Esophagus (tissue), 2 donors: ENCODE measurements around the gene IL17RB. TPM values are rescaled to one million over a fixed set of nuclear protein-coding genes. Genes with fewer than 3 reads are reported as not detected.

Experiments
- H3K27ac ChIP-seq, 2 donors: one replicate each; pipeline ENCODE4 v1.5.1; 2013; ENCODE audit warnings: low read depth in 2 of 2, mild to moderate bottlenecking in 2 of 2, inconsistent platforms in 1 of 2, low read length in 1 of 2, moderate library complexity in 1 of 2
- H3K27me3 ChIP-seq, 2 donors: one replicate each; pipeline ENCODE4 v1.6.1; 2013; ENCODE audit warnings: low read length in 2 of 2, control low read depth in 1 of 2, mild to moderate bottlenecking in 1 of 2; ENCODE audit not compliant: insufficient read depth in 2 of 2, control insufficient read depth in 1 of 2
- H3K36me3 ChIP-seq, 2 donors: one replicate each; pipeline ENCODE4 v1.6.1; 2013; ENCODE audit warnings: low read length in 1 of 2; ENCODE audit not compliant: control insufficient read depth in 2 of 2, insufficient read depth in 2 of 2
- H3K4me1 ChIP-seq, 2 donors: one replicate each; pipeline ENCODE4 v1.6.1; 2013; ENCODE audit warnings: low read length in 1 of 2; ENCODE audit not compliant: control insufficient read depth in 2 of 2, insufficient read depth in 2 of 2
- H3K4me3 ChIP-seq, 2 donors: one replicate each; pipeline ENCODE4 v1.5.1; 2013; ENCODE audit warnings: low read length in 2 of 2, mild to moderate bottlenecking in 2 of 2, low read depth in 1 of 2, moderate library complexity in 1 of 2
- H3K9me3 ChIP-seq, 2 donors: one replicate each; pipeline ENCODE4 v1.6.1; 2013; ENCODE audit warnings: mild to moderate bottlenecking in 2 of 2, low read depth in 1 of 2, low read length in 1 of 2, moderate library complexity in 1 of 2; ENCODE audit not compliant: control insufficient read depth in 2 of 2, insufficient read depth in 1 of 2
- WGBS, 2 donors: extraction: QIAGEN DNeasy Blood & Tissue Kit; methylation state at CpG; one replicate each; pipeline ENCODE4 v1.1.7; 2013; 5-methylcytosine and 5-hydroxymethylcytosine counted together
- polyA plus RNA-seq, 2 donors: library from polyadenylated mRNA; stranded (reverse); fragments of 200-250 nt; gene quantifications; one replicate each; pipeline ENCODE4 v1.2.3, GENCODE V29; 2013
- donor health status: healthy with polysubstance abuse.
- donor health status: Bipolar disorder and iron deficiency.

Gene IL17RB
- polyA plus RNA-seq, 2 donors, result 0.42 to 0.81 TPM

GRCh38 chr3:53819163-53819868, 27.1 kb upstream of the IL17RB start:
- WGBS, 2 donors, result 90 to 93% methylated on average over 13 to 14 of the region's 14 CpGs
- Histone ChIP-seq H3K9me3 (no peaks in the 10 kb centered on the region), H3K27me3 (no peaks in the 10 kb centered on the region), H3K36me3 (peaks cover 0 to 8% of the 10 kb centered on the region in 2 donors), H3K4me1 (no peaks in the 10 kb centered on the region), H3K4me3 (no peak overlapping the region), H3K27ac (no peak overlapping the region)

- H3K9me3 ChIP-seq, result no peaks in the 10 kb centered on the region
- no peak overlapping the region for H3K27ac ChIP-seq
- H3K36me3 ChIP-seq, result peaks cover 0 to 8% of the 10 kb centered on the region in 2 donors
- no peaks in the 10 kb centered on the region for H3K27me3 ChIP-seq
- 88 to 93% methylated on average over 5 of the region's 5 CpGs for WGBS, 2 donors
- H3K4me1 ChIP-seq, result no peaks in the 10 kb centered on the region
- no peak overlapping the region for H3K4me3 ChIP-seq
Measured at GRCh38 chr3:53820084-53820483, 26.3 kb upstream of the IL17RB start.

- Histone ChIP-seq H3K4me3 (no peak overlapping the region), H3K27ac (no peak overlapping the region), H3K27me3 (no peaks in the 10 kb centered on the region), H3K4me1 (no peaks in the 10 kb centered on the region), H3K36me3 (peaks cover 0 to 8% of the 10 kb centered on the region in 2 donors), H3K9me3 (no peaks in the 10 kb centered on the region)
- WGBS, 2 donors, result 82 to 83% methylated on average over 21 of the region's 21 CpGs
Measured at GRCh38 chr3:53820756-53821580, 25.4 kb upstream of the IL17RB start.

- 57 to 61% methylated on average over 5 of the region's 5 CpGs for WGBS, 2 donors
- H3K27me3 ChIP-seq, result no peaks in the 10 kb centered on the region
- no peaks in the 10 kb centered on the region for H3K4me1 ChIP-seq
- no peak overlapping the region for H3K27ac ChIP-seq
- H3K36me3 ChIP-seq, result peaks cover 0 to 8% of the 10 kb centered on the region in 2 donors
- no peak overlapping the region for H3K4me3 ChIP-seq
- H3K9me3 ChIP-seq, result no peaks in the 10 kb centered on the region
Measured at GRCh38 chr3:53821631-53822121, 24.7 kb upstream of the IL17RB start.

GRCh38 chr3:53822331-53822741, 24.0 kb upstream of the IL17RB start:
- no peaks in the 10 kb centered on the region for H3K27me3 ChIP-seq
- 84 to 88% methylated on average over 14 of the region's 14 CpGs for WGBS, 2 donors
- peaks cover 0 to 8% of the 10 kb centered on the region in 2 donors for H3K36me3 ChIP-seq
- no peak overlapping the region for H3K4me3 ChIP-seq
- no peaks in the 10 kb centered on the region for H3K4me1 ChIP-seq
- H3K27ac ChIP-seq, result no peak overlapping the region
- H3K9me3 ChIP-seq, result no peaks in the 10 kb centered on the region

GRCh38 chr3:53823026-53823955, 23.1 kb upstream of the IL17RB start:
- Histone ChIP-seq H3K27ac (no peak overlapping the region), H3K4me3 (no peak overlapping the region), H3K9me3 (no peaks in the 10 kb centered on the region), H3K27me3 (no peaks in the 10 kb centered on the region), H3K36me3 (peaks cover 0 to 6% of the 10 kb centered on the region in 2 donors), H3K4me1 (no peaks in the 10 kb centered on the region)
- WGBS, 2 donors, result 96% methylated on average over 67 of the region's 67 CpGs

- 64 to 70% methylated on average over 10 of the region's 10 CpGs for WGBS, 2 donors
- Histone ChIP-seq H3K9me3 (no peaks in the 10 kb centered on the region), H3K27me3 (no peaks in the 10 kb centered on the region), H3K4me3 (no peak overlapping the region), H3K36me3 (peaks cover 0 to 6% of the 10 kb centered on the region in 2 donors), H3K27ac (no peak overlapping the region), H3K4me1 (no peaks in the 10 kb centered on the region)
Measured at GRCh38 chr3:53823956-53824657, 22.3 kb upstream of the IL17RB start.

- H3K4me1 ChIP-seq, result no peaks in the 10 kb centered on the region
- WGBS, 2 donors, result 83 to 87% methylated on average over 4 of the region's 4 CpGs
- no peaks in the 10 kb centered on the region for H3K9me3 ChIP-seq
- peaks cover 0 to 5% of the 10 kb centered on the region in 2 donors for H3K36me3 ChIP-seq
- no peaks in the 10 kb centered on the region for H3K27me3 ChIP-seq
- no peak overlapping the region for H3K27ac ChIP-seq
- H3K4me3 ChIP-seq, result no peak overlapping the region
Measured at GRCh38 chr3:53824795-53825194, 21.6 kb upstream of the IL17RB start.
